GM18868 (cell line): ENCODE results near the gene DAPK3.
A peak's percentile ranks its signal among the peaks of the same experiment; 100 is the strongest.
"Not testable (repeated sequence)": the region's sequence is repeated elsewhere in the genome, so short reads cannot be mapped to it uniquely, and the experiment has no call there.

Source experiments
- ATAC-seq: cut with Tn5 transposase; IDR thresholded peaks from one replicate; pipeline ENCODE4 v1.9.1; 2021; ENCODE audit warnings: mild to moderate bottlenecking, moderate library complexity; ENCODE audit not compliant: unreplicated experiment

The DAPK3 gene

GRCh38 chr19:4007021-4007835, 36.3 kb upstream of the DAPK3 start, which contains the start of gene PIAS4:
Gene PIAS4, plus strand, starts transcription at chr19:4007736. Its CDS starts 25 bp downstream, at chr19:4007761.
- peak; percentile 74 for ATAC-seq

- ATAC-seq, result not testable (repeated sequence)
These were observed 34.5 kb upstream of the DAPK3 start for GRCh38 chr19:4005436-4005835.

- ATAC-seq, result not testable (repeated sequence)
These were observed 29.9 kb upstream of the DAPK3 start for GRCh38 chr19:4000798-4001197.

GRCh38 chr19:3998667-3999412, 27.9 kb upstream of the DAPK3 start:
- ATAC-seq, result not testable (repeated sequence)

GRCh38 chr19:3995607-3996006, 24.7 kb upstream of the DAPK3 start:
- no peak for ATAC-seq

- ATAC-seq, result no peak
These were observed 19.9 kb upstream of the DAPK3 start for GRCh38 chr19:3990815-3991117.

- ATAC-seq, result no peak
These were observed 16.9 kb upstream of the DAPK3 start for GRCh38 chr19:3987619-3988371.

GRCh38 chr19:3986260-3987041, 15.6 kb upstream of the DAPK3 start:
- no peak for ATAC-seq

GRCh38 chr19:3985643-3986259, 14.9 kb upstream of the DAPK3 start:
- no peak for ATAC-seq

GRCh38 chr19:3984908-3985642, 14.2 kb upstream of the DAPK3 start, which contains the start of gene EEF2:
Gene EEF2, minus strand, starts transcription at chr19:3985463. Its CDS starts 83 bp downstream, at chr19:3985380.
- ATAC-seq, result peak; percentile 46

GRCh38 chr19:3984584-3984907, 13.6 kb upstream of the DAPK3 start:
- no peak for ATAC-seq

GRCh38 chr19:3983936-3984583, 13.2 kb upstream of the DAPK3 start:
- ATAC-seq, result no peak

GRCh38 chr19:3983542-3983914, 12.6 kb upstream of the DAPK3 start:
- no peak for ATAC-seq

GRCh38 chr19:3982701-3983541, 12.0 kb upstream of the DAPK3 start:
- ATAC-seq, result no peak

GRCh38 chr19:3981736-3982681, 11.1 kb upstream of the DAPK3 start:
- no peak for ATAC-seq

GRCh38 chr19:3981373-3981735, 10.5 kb upstream of the DAPK3 start:
- ATAC-seq, result no peak
